Measurements from ENCODE around the gene EHD2. TPM values are rescaled to one million over a fixed set of nuclear protein-coding genes. Genes with fewer than 3 reads are reported as not detected.
"Not testable (repeated sequence)": the region's sequence is repeated elsewhere in the genome, so short reads cannot be mapped to it uniquely, and the experiment has no call there.

The EHD2 gene
- total and polyA plus RNA-seq, 7 experiments from 2014 or later, result 0.15 to 0.37 (median 0.19) TPM; not detected in 4

- Histone ChIP-seq H3K4me1 (ENCODE audit: control insufficient read depth in 2 of 2, insufficient read depth in 2 of 2, low read length in 2 of 2) (no peaks in the 10 kb centered on the region), H3K9me3 (ENCODE audit: control insufficient read depth in 2 of 3, low read length in 3 of 3) (no peaks in the 10 kb centered on the region), H3K27ac (ENCODE audit: low read depth, low read length) (no peak overlapping the region), H3K36me3 (ENCODE audit: control insufficient read depth in 2 of 3, insufficient read depth in 3 of 3, low read length in 3 of 3) (peaks cover 0 to 22% (median 14%) of the 10 kb centered on the region in 3 experiments), H3K4me3 (ENCODE audit: low read length) (no peak overlapping the region), H3K27me3 (ENCODE audit: control insufficient read depth in 2 of 2, insufficient read depth in 2 of 2, low read length in 2 of 2) (no peaks in the 10 kb centered on the region)
- H3K4me1 Mint-ChIP-seq, result no peaks in the 10 kb centered on the region
- H3K9me3 Mint-ChIP-seq, result peaks cover 0 to 5% (median 0%) of the 10 kb centered on the region in 11 donors
- no peaks in the 10 kb centered on the region for H3K27me3 Mint-ChIP-seq
- ATAC-seq (no peak), DNase-seq (no peak)
- CTCF ChIA-PET, result no interaction called here
- POLR2A ChIA-PET, result no interaction called here
- H3K4me3 Mint-ChIP-seq, result no peak overlapping the region
- intact Hi-C loops (cut with micrococcal nuclease), result no loop called here
- H3K27ac Mint-ChIP-seq, result peak overlapping the region in 1 of 9 donors; percentile 43
- peaks cover 0 to 22% (median 13%) of the 10 kb centered on the region in 5 donors for H3K36me3 Mint-ChIP-seq
Observed at GRCh38 chr19:47761566-47761965, 48.3 kb downstream of the EHD2 start.

DNA sequence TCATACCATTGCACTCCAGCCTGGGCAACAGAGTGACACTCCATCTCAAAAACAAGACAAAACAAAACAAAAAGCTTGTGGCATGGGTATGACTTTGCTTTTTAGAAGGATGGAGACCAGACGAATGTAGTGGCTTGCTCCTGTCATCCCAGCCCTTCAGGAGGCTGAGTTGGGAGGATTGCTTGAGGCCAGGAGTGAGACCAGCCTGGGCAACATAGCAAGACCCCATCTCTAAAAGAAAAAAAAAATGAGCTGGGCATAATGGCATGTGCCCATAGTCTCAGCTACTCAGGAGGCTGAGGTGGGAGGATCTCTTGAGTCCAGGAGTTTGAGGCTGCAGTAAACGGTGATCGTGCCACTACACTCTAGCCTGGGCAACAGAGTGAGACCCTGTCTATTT, 48.9 kb downstream of the EHD2 start:
- Histone ChIP-seq H3K36me3 (ENCODE audit: control insufficient read depth in 2 of 3, insufficient read depth in 3 of 3, low read length in 3 of 3) (peaks cover 0 to 16% (median 9%) of the 10 kb centered on the region in 3 experiments), H3K4me1 (ENCODE audit: control insufficient read depth in 2 of 2, insufficient read depth in 2 of 2, low read length in 2 of 2) (no peaks in the 10 kb centered on the region), H3K4me3 (ENCODE audit: low read length) (no peak overlapping the region), H3K9me3 (ENCODE audit: control insufficient read depth in 2 of 3, low read length in 3 of 3) (no peaks in the 10 kb centered on the region), H3K27me3 (ENCODE audit: control insufficient read depth in 2 of 2, insufficient read depth in 2 of 2, low read length in 2 of 2) (no peaks in the 10 kb centered on the region), H3K27ac (ENCODE audit: low read depth, low read length) (no peak overlapping the region)
- no peak for DNase-seq
- CTCF ChIA-PET, result no interaction called here
- POLR2A ChIA-PET, result no interaction called here
- peaks cover 0 to 5% (median 0%) of the 10 kb centered on the region in 11 donors for H3K9me3 Mint-ChIP-seq
- no peaks in the 10 kb centered on the region for H3K27me3 Mint-ChIP-seq
- no peaks in the 10 kb centered on the region for H3K4me1 Mint-ChIP-seq
- intact Hi-C loops (cut with micrococcal nuclease), result no loop called here
- peak overlapping the region in 3 of 9 donors; percentile 0 to 47 (median 14) for H3K27ac Mint-ChIP-seq
- H3K4me3 Mint-ChIP-seq, result no peak overlapping the region
- H3K36me3 Mint-ChIP-seq, result peaks cover 0 to 19% (median 10%) of the 10 kb centered on the region in 5 donors
- ATAC-seq, result no peak

DNA sequence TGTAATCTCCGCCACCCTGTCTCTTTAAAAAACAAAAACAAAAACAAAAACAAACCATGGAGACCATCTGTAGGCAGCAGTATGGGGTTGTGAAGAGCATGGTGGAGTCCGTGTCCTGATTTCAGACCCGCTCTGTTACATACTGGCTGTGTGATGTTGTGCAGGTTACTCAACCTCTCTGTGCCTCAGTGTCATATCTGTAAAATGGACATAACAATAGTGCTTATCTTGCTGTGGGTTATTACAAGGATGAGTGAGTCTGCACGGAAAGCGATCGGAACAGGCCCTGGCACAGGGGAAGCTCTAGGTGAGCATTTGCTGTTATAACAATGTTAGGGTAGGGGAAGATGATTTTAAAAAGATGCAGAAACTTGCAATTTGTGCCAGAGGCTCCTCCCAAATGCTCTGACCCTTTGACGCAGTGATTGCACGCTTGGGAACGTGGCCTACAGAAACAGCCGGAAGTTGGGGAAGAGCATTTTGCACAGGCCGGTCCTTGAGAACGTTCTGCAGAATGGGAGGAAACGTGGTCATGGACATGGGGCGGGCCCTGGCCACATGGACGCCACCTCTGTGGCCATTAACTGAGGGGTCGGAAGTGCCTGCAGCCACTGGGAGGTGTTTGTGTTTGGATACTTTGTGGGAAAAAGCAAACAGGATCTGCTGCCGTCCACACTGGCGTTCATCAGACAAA, 49.5 kb downstream of the EHD2 start:
- intact Hi-C loops (cut with micrococcal nuclease), result no loop called here
- ChIA-PET POLR2A (no interaction called here), CTCF (no interaction called here)
- no peaks in the 10 kb centered on the region for H3K27me3 ChIP-seq (ENCODE audit: control insufficient read depth in 2 of 2, insufficient read depth in 2 of 2, low read length in 2 of 2)
- no peak overlapping the region for H3K27ac ChIP-seq (ENCODE audit: low read depth, low read length)
- H3K36me3 ChIP-seq (ENCODE audit: control insufficient read depth in 2 of 3, insufficient read depth in 3 of 3, low read length in 3 of 3), result peaks cover 0 to 10% (median 4%) of the 10 kb centered on the region in 3 experiments
- no peak overlapping the region for H3K4me3 Mint-ChIP-seq
- ATAC-seq, result no peak
- H3K4me1 ChIP-seq (ENCODE audit: control insufficient read depth in 2 of 2, insufficient read depth in 2 of 2, low read length in 2 of 2), result no peaks in the 10 kb centered on the region
- peaks cover 0 to 13% (median 9%) of the 10 kb centered on the region in 5 donors for H3K36me3 Mint-ChIP-seq
- no peaks in the 10 kb centered on the region for H3K9me3 ChIP-seq (ENCODE audit: control insufficient read depth in 2 of 3, low read length in 3 of 3)
- H3K27ac Mint-ChIP-seq, result peak overlapping the region in 1 of 9 donors; percentile 0
- H3K9me3 Mint-ChIP-seq, result peaks cover 0 to 2% (median 0%) of the 10 kb centered on the region in 11 donors
- no peaks in the 10 kb centered on the region for H3K27me3 Mint-ChIP-seq
- DNase-seq, result no peak
- no peaks in the 10 kb centered on the region for H3K4me1 Mint-ChIP-seq
- H3K4me3 ChIP-seq (ENCODE audit: low read length), result no peak overlapping the region

DNA sequence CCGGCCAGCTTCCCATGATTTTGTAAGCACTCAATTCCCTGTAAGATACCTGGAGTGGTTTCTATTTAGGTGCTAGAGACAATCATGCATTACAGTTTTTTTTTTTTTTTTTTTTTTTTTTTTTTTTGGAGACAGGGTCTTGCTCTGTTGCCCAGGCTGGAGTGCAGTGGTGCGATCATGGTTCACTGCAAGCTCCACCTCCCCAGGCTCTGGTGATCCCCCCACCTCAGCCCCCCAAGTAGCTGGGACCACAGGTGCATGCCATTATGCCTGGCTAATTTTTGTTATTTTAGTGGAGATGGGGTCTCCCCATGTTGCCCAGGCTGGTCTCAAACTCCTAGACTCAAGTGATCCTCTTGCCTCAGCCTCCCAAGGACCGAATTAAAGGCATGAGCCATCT, 51.5 kb downstream of the EHD2 start:
- POLR2A ChIA-PET; H3K36me3 ChIP-seq (ENCODE audit: control insufficient read depth in 2 of 3, insufficient read depth in 3 of 3, low read length in 3 of 3); H3K4me3 ChIP-seq (ENCODE audit: low read length); H3K9me3 Mint-ChIP-seq; intact Hi-C loops (cut with micrococcal nuclease); H3K27ac Mint-ChIP-seq; H3K4me1 ChIP-seq (ENCODE audit: control insufficient read depth in 2 of 2, insufficient read depth in 2 of 2, low read length in 2 of 2); DNase-seq; H3K27me3 ChIP-seq (ENCODE audit: control insufficient read depth in 2 of 2, insufficient read depth in 2 of 2, low read length in 2 of 2); H3K4me3 Mint-ChIP-seq; H3K36me3 Mint-ChIP-seq; H3K27me3 Mint-ChIP-seq; ATAC-seq; H3K9me3 ChIP-seq (ENCODE audit: control insufficient read depth in 2 of 3, low read length in 3 of 3); H3K27ac ChIP-seq (ENCODE audit: low read depth, low read length); H3K4me1 Mint-ChIP-seq: not testable (repeated sequence)
- CTCF ChIA-PET, result interaction anchor here (0.6 kb wide), 1 partner anchor 27 kb away, joined by 4 read pairs; no protein-coding TSS in a partner anchor

GRCh38 chr19:47765523-47766358, 52.5 kb downstream of the EHD2 start:
- Histone ChIP-seq H3K4me1 (ENCODE audit: control insufficient read depth in 2 of 2, insufficient read depth in 2 of 2, low read length in 2 of 2) (no peaks in the 10 kb centered on the region), H3K4me3 (ENCODE audit: low read length) (no peak overlapping the region), H3K27ac (ENCODE audit: low read depth, low read length) (no peak overlapping the region), H3K9me3 (ENCODE audit: control insufficient read depth in 2 of 3, low read length in 3 of 3) (no peaks in the 10 kb centered on the region), H3K36me3 (ENCODE audit: control insufficient read depth in 2 of 3, insufficient read depth in 3 of 3, low read length in 3 of 3) (no peaks in the 10 kb centered on the region), H3K27me3 (ENCODE audit: control insufficient read depth in 2 of 2, insufficient read depth in 2 of 2, low read length in 2 of 2) (no peaks in the 10 kb centered on the region)
- CTCF ChIA-PET, result interaction anchor here (0.7 to 1.3 kb wide), 5 partner anchors 9 to 916 kb away, joined by 3 to 4 read pairs (median 4); no protein-coding TSS in a partner anchor
- Mint-ChIP-seq H3K4me1 (peaks cover 0 to 19% (median 7%) of the 10 kb centered on the region in 7 donors), H3K27ac (peak overlapping the region in 2 of 9 donors; percentile 23 to 74), H3K27me3 (peaks cover 0 to 5% (median 0%) of the 10 kb centered on the region in 5 donors), H3K4me3 (no peak overlapping the region), H3K9me3 (peaks cover 0 to under 1% (median 0%) of the 10 kb centered on the region in 11 donors), H3K36me3 (peaks cover 0 to 4% (median 0%) of the 10 kb centered on the region in 5 donors)
- intact Hi-C loops (cut with micrococcal nuclease), result loop anchor here (1.0 kb wide), 1 partner anchor 23 kb away; no protein-coding TSS in a partner anchor
- DNase-seq (no peak), ATAC-seq (peak; percentile 66)
- POLR2A ChIA-PET, result interaction anchor here (0.6 kb wide), 1 partner anchor 165 kb away, joined by 3 read pairs; no protein-coding TSS in a partner anchor

- Histone ChIP-seq H3K9me3 (ENCODE audit: control insufficient read depth in 2 of 3, low read length in 3 of 3) (no peaks in the 10 kb centered on the region), H3K27me3 (ENCODE audit: control insufficient read depth in 2 of 2, insufficient read depth in 2 of 2, low read length in 2 of 2) (no peaks in the 10 kb centered on the region), H3K36me3 (ENCODE audit: control insufficient read depth in 2 of 3, insufficient read depth in 3 of 3, low read length in 3 of 3) (no peaks in the 10 kb centered on the region), H3K4me3 (ENCODE audit: low read length) (no peak overlapping the region), H3K27ac (ENCODE audit: low read depth, low read length) (no peak overlapping the region), H3K4me1 (ENCODE audit: control insufficient read depth in 2 of 2, insufficient read depth in 2 of 2, low read length in 2 of 2) (no peaks in the 10 kb centered on the region)
- intact Hi-C loops (cut with micrococcal nuclease), result loop anchor here (1.0 kb wide), 1 partner anchor 22 kb away; no protein-coding TSS in a partner anchor
- no peaks in the 10 kb centered on the region for H3K9me3 Mint-ChIP-seq
- H3K4me1 Mint-ChIP-seq, result peaks cover 0 to 19% (median 7%) of the 10 kb centered on the region in 7 donors
- H3K27ac Mint-ChIP-seq, result peak overlapping the region in 1 of 9 donors; percentile 23
- peaks cover 0 to 5% (median 0%) of the 10 kb centered on the region in 5 donors for H3K27me3 Mint-ChIP-seq
- H3K4me3 Mint-ChIP-seq, result no peak overlapping the region
- CTCF ChIA-PET, result interaction anchor here (0.7 to 1.3 kb wide), 3 partner anchors 10 to 25 kb away, joined by 3 to 4 read pairs (median 4); no protein-coding TSS in a partner anchor
- DNase-seq (no peak), ATAC-seq (no peak)
- POLR2A ChIA-PET, result interaction anchor here (1.0 kb wide), 1 partner anchor 11 kb away, joined by 3 read pairs; no protein-coding TSS in a partner anchor
- H3K36me3 Mint-ChIP-seq, result peaks cover 0 to 4% (median 0%) of the 10 kb centered on the region in 5 donors
Observed at GRCh38 chr19:47766359-47766620, 53.1 kb downstream of the EHD2 start.

Measured in naive thymus-derived CD4-positive, alpha-beta T cell (primary cell).